Stomach smooth muscle (tissue), 2 donors: ENCODE measurements around the gene DIDO1.

Experiments used
- H3K27ac ChIP-seq: one replicate; pipeline ENCODE4 v1.7.0; 2013; ENCODE audit warnings: mild to moderate bottlenecking, low read length, inconsistent platforms
- H3K27me3 ChIP-seq, 2 donors: one replicate each; pipeline ENCODE4 v1.7.0; 2013; ENCODE audit warnings: low read length in 2 of 2; ENCODE audit not compliant: insufficient read depth in 2 of 2, control insufficient read depth in 1 of 2
- H3K36me3 ChIP-seq, 2 donors: one replicate each; pipeline ENCODE4 v1.7.0; 2013; ENCODE audit warnings: low read length in 2 of 2; ENCODE audit not compliant: control insufficient read depth in 2 of 2, insufficient read depth in 2 of 2
- H3K4me1 ChIP-seq: one replicate; pipeline ENCODE4 v1.7.0; 2013; ENCODE audit warnings: low read length; ENCODE audit not compliant: control insufficient read depth, insufficient read depth
- H3K4me3 ChIP-seq, 2 donors: one replicate each; pipeline ENCODE4 v1.7.0; 2013; ENCODE audit warnings: low read length in 2 of 2
- H3K9ac ChIP-seq, 2 donors: one replicate each; pipeline ENCODE4 v1.7.0; 2013; ENCODE audit warnings: low read length in 2 of 2, mild to moderate bottlenecking in 1 of 2
- H3K9me3 ChIP-seq, 2 donors: one replicate each; pipeline ENCODE4 v1.7.0; 2013; ENCODE audit warnings: low read length in 2 of 2; ENCODE audit not compliant: control insufficient read depth in 2 of 2
- donor health status: healthy.
- donor health status: Pancreatic carcinoma.

DIDO1 gene

DNA sequence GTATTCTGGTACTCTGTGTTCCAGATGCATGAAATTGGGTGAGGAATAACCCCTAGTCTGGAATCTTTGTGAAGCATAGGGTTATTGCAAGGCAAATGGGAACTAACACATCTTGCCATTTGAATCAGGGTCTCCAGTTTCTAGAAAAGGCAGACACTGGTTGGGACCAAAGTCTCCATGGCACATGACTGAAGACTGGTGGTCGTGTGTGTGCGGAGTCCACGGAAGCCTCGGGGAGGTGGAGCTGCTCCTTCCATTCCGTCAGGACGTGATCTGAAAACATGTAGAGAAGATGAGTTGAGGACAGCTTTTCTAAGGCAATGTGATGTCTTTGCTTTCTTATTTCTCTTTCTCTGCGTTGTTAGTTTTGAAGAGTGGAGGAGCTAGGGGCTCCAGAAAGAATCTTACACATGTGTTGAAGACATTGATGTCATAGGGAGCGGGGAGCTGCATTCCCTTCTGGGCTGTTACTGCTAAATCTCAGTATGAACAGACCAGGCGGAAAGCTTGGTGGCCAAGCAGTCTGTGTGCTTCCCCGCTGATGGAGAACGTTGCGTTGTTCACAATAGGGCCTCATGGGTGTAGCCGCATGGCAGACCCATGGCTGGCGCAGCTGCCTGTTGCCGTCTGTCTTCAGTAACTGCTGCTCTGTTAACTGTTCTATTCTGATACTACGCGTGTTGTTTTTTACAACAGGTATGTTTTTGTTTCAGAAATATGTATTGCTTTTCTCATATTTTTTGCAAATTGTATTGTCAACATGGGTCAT lies 21.4 kb upstream of the DIDO1 start:
- H3K9me3 ChIP-seq = no peaks in the 10 kb centered on the region
- H3K27me3 ChIP-seq = no peaks in the 10 kb centered on the region
- peaks cover 66 to 67% of the 10 kb centered on the region in 2 donors for H3K36me3 ChIP-seq
- H3K4me3 ChIP-seq = no peak overlapping the region
- H3K27ac ChIP-seq = no peak overlapping the region
- H3K9ac ChIP-seq = no peak overlapping the region
- H3K4me1 ChIP-seq = peaks cover 6% of the 10 kb centered on the region

DNA sequence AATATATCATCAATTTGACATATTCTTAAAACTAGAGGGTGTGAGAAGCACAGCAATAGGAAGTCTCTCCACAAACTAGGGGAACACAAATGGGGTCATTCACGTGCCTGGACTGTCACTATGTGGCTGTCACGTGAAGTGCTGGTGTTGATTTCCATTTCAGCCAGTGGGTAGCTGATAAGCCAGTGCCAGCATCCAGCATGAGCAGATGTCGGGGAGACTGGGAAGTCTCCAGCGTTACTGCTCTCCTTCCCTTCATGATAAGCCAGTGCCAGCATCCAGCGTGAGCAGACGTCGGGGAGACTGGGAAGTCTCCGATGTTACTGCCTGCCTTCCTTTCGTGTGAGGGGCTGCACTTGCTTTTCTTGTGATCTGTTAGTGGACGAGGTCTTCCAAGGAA lies 20.6 kb upstream of the DIDO1 start:
- Histone ChIP-seq H3K27ac (no peak overlapping the region), H3K27me3 (no peaks in the 10 kb centered on the region), H3K36me3 (peaks cover 66 to 69% of the 10 kb centered on the region in 2 donors), H3K9ac (peak overlapping the region in 1 of 2 donors; percentile 5), H3K4me3 (no peak overlapping the region), H3K9me3 (no peaks in the 10 kb centered on the region), H3K4me1 (no peaks in the 10 kb centered on the region)

DNA sequence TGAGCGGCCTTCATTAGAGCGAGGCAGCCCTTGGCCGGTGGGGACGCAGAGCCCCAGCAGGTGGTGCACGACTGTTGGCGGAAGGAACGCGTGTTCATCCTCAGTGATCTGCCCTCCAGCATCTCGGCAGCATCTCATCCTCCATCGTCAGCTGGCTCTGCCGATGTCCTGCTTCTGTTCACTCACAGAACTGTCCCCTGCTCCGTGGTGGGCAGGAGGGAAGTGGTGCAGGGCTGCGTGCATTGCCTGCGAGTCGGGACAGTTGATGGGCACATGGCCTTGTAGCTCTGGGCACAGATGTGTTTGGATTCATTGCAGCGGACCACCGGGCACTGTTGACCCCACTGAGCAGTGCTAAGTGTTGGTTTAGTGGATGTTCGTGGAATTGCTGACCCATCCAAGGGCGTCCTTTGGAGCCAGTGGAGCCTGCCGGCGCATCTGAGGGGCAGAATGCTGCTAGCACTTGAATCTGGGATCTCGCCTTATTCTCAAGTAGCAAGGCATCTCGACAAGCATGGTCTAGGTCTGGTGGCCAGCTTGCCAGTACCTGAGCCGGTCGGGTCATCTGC lies 19.6 kb upstream of the DIDO1 start:
- H3K27me3 ChIP-seq = no peaks in the 10 kb centered on the region
- peaks cover 68 to 69% of the 10 kb centered on the region in 2 donors for H3K36me3 ChIP-seq
- no peak overlapping the region for H3K4me3 ChIP-seq
- peaks cover 4% of the 10 kb centered on the region for H3K4me1 ChIP-seq
- no peaks in the 10 kb centered on the region for H3K9me3 ChIP-seq
- no peak overlapping the region for H3K9ac ChIP-seq
- no peak overlapping the region for H3K27ac ChIP-seq

DNA sequence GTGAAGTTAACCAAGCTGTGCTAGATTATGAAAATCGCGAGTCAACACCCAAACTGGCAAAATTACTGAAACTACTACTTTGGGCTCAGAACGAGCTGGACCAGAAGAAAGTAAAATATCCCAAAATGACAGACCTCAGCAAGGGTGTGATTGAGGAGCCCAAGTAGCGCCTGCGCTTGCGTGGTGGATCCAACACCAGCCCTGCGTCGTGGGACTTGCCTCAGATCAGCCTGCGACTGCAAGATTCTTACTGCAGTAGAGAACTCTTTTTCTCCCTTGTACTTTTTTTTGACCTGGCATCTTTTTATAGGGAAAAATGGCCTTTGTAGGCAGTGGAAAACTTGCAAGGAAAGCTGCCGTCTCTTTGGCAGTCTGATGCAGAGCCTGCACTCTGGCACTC lies 18.4 kb upstream of the DIDO1 start:
- H3K9me3 ChIP-seq = no peaks in the 10 kb centered on the region
- no peak overlapping the region for H3K4me3 ChIP-seq
- H3K4me1 ChIP-seq = peaks cover 6% of the 10 kb centered on the region
- no peaks in the 10 kb centered on the region for H3K27me3 ChIP-seq
- peaks cover 56 to 59% of the 10 kb centered on the region in 2 donors for H3K36me3 ChIP-seq
- no peak overlapping the region for H3K27ac ChIP-seq
- H3K9ac ChIP-seq = no peak overlapping the region

DNA sequence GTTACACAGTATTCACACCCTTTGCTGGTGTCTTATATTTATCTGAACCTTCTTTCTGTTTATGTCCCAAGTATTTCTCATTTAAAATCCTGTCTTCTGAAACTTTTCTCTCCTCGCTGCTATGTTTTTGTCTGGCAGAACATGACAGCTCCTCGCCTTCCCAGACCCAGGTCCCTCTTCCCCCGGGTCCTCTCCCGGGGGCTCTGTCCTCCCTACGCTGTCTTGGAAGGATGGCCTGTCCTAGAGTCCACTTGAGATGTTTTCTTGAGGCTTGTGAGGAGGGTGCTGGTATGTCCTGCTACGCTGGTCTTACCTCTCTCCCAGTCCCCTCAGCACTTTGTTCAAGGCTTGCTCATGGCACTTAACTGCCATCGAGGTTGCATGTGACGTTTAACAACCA lies 17.9 kb upstream of the DIDO1 start:
- Histone ChIP-seq H3K9me3 (no peaks in the 10 kb centered on the region), H3K4me3 (no peak overlapping the region), H3K36me3 (peaks cover 52 to 53% of the 10 kb centered on the region in 2 donors), H3K9ac (no peak overlapping the region), H3K4me1 (peaks cover 12% of the 10 kb centered on the region), H3K27ac (no peak overlapping the region), H3K27me3 (no peaks in the 10 kb centered on the region)

DNA sequence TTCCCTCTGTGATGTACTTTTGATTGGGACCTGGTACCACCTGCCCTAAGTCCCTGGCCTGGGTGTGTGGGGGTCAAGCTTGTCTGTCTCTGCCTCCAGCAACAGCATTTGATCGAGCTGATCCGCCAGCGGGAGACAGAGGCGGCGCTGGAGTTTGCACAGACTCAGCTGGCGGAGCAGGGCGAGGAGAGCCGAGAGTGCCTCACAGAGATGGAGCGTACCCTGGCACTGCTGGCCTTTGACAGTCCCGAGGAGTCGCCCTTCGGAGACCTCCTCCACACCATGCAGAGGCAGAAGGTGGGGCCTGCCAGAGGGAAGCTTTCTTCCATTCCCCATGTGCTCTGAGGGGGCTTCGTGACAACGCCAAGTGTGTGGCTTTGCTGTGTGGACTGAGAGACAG lies 17.1 kb upstream of the DIDO1 start:
- Histone ChIP-seq H3K9ac (no peak overlapping the region), H3K36me3 (peaks cover 46 to 48% of the 10 kb centered on the region in 2 donors), H3K27me3 (no peaks in the 10 kb centered on the region), H3K27ac (no peak overlapping the region), H3K9me3 (no peaks in the 10 kb centered on the region), H3K4me3 (no peak overlapping the region), H3K4me1 (peaks cover 18% of the 10 kb centered on the region)

DNA sequence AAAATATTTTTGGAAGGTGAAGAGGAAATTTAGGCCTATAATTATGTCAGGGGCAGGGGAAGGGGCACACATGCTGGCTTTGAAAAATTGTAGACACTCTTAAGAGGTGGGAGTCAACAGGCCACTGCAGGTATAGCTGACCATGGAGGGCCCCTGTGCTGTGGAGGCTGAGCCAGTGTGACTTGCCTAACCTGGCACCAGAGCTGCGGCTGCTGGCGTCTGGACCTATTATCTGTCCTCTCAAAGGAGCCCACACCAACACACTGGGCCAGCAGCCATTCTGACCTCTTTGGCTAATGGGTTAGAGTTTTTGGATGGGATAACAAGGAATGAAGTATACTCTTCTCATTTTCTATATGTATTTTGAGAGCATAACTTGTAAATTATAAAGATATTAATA lies 16.2 kb upstream of the DIDO1 start:
- H3K4me1 ChIP-seq = peaks cover 18% of the 10 kb centered on the region
- H3K27ac ChIP-seq = no peak overlapping the region
- H3K27me3 ChIP-seq = no peaks in the 10 kb centered on the region
- no peaks in the 10 kb centered on the region for H3K9me3 ChIP-seq
- no peak overlapping the region for H3K4me3 ChIP-seq
- H3K36me3 ChIP-seq = peaks cover 38 to 40% of the 10 kb centered on the region in 2 donors
- no peak overlapping the region for H3K9ac ChIP-seq

DNA sequence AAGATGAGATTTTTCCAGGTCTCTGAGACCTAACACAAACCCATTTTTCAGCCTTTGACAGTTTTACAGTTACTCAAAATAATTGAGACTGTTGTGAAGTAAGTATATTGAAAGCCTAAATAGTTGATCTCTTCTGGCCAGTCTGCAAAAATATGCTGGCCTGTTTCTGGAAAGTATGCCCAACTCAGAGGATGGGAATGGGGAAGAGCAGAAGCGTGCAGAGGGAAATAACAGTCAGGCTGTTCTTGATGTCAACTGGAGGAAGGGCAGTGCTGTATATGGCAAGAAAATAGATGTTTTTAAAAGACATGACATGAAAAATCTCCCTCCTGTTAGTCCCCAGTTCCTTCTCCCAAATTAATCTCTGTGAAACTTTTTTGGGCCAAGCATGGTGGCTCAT lies 15.5 kb upstream of the DIDO1 start:
- Histone ChIP-seq H3K9me3 (no peaks in the 10 kb centered on the region), H3K27me3 (no peaks in the 10 kb centered on the region), H3K27ac (no peak overlapping the region), H3K4me1 (peaks cover 21% of the 10 kb centered on the region), H3K9ac (no peak overlapping the region), H3K4me3 (no peak overlapping the region), H3K36me3 (peaks cover 32 to 35% of the 10 kb centered on the region in 2 donors)

DNA sequence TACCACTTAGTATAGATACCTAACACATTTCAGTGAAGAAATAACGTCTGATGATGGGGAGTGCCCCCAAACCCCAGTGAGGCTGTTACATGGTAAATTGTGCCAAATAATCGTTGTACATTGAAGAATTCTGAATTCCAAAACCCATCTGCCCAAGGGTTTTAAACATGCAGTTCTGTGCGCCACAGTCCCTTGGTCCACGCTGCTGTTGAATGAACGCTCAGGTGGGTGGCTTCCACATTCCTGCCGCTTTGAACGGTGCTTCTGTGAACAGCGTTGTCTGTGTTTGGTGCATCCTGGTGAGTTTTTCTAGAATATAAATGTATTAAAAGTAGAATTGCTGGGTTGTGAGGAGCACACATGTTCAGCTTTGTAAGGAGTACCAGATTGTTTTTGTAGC lies 14.6 kb upstream of the DIDO1 start:
- no peaks in the 10 kb centered on the region for H3K27me3 ChIP-seq
- peaks cover 23 to 26% of the 10 kb centered on the region in 2 donors for H3K36me3 ChIP-seq

DNA sequence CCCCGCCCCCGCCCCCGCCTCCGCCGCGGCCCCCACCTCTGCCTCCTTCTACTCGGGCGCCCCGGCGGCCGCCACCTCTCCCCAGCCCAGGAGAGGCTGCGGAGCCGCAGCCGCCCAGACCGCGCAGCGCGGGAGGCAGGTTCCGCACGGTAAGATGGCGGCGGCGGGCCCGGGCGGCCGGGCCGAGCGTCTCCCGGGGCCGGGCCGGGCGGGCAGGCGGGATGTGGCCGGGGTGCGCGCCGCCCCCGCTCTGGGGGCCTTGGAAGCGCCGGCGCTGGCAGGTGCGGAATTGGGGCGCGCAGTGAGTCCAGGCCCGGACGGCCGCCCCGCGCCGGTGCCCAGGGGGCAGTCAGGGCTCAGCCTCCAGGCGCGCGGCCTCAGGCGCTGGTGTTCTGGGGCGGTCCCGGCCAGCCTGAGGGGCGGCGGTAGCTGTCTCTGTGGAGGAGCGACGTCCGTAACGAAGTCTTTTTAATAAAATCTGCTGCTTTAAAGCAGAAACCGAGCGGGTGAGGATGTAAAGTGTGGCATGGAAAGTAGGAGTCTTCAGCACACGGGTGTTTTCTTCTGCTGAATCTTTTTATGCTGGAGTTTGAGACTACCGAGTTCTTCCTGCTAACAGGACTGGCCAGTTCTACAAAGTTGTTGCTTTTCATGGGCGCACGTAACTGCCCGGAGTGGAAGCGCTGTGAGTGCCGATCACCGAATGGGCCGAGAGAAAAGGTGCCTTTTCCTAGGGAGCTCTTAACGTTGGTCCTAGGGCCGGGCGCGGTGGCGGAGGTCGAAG lies 12.0 kb upstream of the DIDO1 start, which contains the start of gene GID8:
Gene GID8, plus strand, starts transcription at position 43 of the 784 bp plus-strand sequence. CDS start 3,356 bp downstream, outside the sequence.
- H3K4me3 ChIP-seq = peak within 1 kb of the TSS; percentile 94 to 97
- peak within 1 kb of the TSS; percentile 93 to 95 for H3K9ac ChIP-seq
- H3K9me3 ChIP-seq = no peaks in the 10 kb centered on the region
- H3K36me3 ChIP-seq = peaks cover 9 to 19% of the 10 kb centered on the region in 2 donors
- H3K27me3 ChIP-seq = no peaks in the 10 kb centered on the region
- peak within 1 kb of the TSS; percentile 88 for H3K27ac ChIP-seq
- H3K4me1 ChIP-seq = peaks cover 47% of the 10 kb centered on the region

More for the DNA sequence above, 14.6 kb upstream of the DIDO1 start:
- Histone ChIP-seq H3K4me3 (no peak overlapping the region), H3K9me3 (no peaks in the 10 kb centered on the region), H3K9ac (no peak overlapping the region), H3K27ac (no peak overlapping the region), H3K4me1 (peaks cover 30% of the 10 kb centered on the region)
